HG03521 (cell line): Measurements from ENCODE around the gene DDAH1.

Experiments used
- ATAC-seq: cut with Tn5 transposase; IDR thresholded peaks from one replicate; pipeline ENCODE4 v1.9.1; 2021; ENCODE audit warnings: mild to moderate bottlenecking, moderate library complexity; ENCODE audit not compliant: unreplicated experiment

DDAH1 gene

GRCh38 chr1:85397490-85398032 lies 67.4 kb downstream of the DDAH1 start:
- ATAC-seq: no peak

DNA sequence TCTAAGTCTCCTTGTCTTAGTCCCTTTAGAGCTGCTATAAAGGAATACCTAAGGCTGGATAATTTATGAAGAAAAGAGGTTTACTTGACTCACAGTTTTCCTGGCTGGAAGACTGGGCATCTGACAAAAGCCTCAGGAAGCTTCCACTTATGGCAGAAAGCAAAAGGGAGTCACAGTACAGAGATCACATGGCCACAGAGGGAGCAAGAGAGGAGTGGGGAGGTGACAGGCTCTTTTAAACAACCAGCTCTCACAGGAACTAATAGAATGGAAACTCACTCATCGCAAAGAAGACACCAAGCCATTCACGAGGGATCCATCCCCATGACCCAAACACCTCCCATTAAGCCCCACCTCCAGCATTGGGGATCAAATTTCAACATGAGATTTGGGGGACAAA lies 68.8 kb downstream of the DDAH1 start:
- ATAC-seq: no peak

- ATAC-seq: no peak
Observed at GRCh38 chr1:85394130-85394529, 70.8 kb downstream of the DDAH1 start.

- no peak for ATAC-seq
Observed at GRCh38 chr1:85393490-85393889, 71.5 kb downstream of the DDAH1 start.

DNA sequence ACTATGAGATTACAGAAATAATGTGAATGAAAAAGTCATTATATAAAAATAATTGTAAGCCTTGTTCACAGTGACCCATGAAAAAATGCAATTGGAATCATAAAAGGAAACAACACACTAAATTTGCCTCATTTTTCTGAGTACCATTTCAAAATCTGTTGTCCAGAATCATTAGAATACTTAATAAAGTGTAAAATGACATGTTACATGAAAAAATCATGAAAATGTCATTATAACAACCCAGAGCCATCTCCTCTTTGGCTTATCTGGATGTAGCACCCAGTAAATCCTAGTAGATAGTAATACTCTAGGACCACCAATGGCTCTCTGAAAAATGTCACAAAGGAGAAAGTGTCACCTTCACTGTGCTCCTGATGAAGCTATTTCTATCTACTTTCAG lies 76.5 kb downstream of the DDAH1 start:
- no peak for ATAC-seq

DNA sequence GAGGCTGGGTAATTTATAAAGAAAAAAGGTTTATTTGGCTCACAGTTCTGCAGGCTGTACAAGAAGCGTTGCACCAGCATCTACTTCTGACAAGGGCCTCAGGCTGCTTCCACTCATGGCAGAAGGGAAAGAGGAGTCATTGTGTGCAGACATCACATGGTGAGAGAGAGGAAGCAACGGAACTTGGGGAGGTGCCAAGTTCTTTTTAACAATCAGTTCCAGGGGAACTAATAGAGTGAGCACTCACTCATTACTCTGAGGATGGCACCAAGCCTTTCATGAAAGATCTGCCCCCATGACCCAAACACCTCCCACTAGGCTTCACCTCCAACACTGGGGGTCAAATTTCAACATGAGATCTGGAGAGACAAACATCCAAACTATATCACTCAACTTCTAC lies 77.2 kb downstream of the DDAH1 start:
- ATAC-seq: no peak

DNA sequence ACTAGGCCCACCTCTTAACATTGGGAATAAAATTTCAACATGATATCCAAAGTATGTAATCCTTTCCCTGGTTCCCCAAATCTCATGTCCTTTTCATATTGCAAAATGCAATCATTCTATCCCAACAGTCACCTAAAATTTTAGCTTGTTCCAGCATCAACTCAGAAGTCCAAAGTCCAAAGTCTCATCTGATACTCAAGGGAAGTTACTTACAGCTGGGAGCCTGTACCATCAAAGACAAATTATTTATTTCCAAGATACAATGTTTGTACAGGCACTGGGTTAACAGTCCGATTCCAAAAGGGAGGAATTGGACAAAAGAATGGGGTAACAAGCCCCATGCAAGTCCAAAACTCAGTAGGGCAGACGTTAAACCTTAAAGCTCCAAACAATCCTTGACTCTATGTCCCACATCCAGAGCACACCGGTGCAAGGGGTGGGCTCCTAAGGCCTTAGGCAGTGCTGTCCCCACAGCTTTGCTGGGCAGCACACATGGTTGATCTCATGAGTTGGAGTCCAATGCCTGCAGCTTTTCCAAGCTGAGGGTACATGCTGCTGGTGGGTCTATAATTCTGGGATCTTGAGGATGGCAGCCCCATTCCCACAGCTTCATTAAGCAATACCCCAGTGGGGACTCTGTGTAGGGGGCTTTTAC lies 78.8 kb downstream of the DDAH1 start:
- no peak for ATAC-seq

- ATAC-seq: no peak
Observed at GRCh38 chr1:85379203-85380136, 85.5 kb downstream of the DDAH1 start.

DNA sequence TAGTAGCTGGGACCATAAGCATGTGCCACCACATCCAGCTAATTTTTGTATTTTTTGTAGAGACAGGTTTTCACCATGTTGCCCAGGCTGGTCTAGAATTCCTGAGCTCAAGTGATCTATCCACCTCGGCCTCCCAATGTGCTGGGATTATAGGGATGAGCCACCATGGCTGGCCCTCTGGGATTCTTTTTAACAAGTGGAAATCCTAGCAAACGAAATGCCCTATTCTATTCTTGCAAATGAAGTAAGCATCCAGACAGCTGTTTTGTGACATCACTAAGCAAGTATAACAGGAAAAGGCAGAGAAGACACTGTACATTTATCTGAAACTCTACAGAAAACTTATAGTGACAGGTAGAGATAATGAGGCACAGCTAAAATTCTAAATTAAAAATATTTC lies 86.4 kb downstream of the DDAH1 start:
- ATAC-seq: no peak

DNA sequence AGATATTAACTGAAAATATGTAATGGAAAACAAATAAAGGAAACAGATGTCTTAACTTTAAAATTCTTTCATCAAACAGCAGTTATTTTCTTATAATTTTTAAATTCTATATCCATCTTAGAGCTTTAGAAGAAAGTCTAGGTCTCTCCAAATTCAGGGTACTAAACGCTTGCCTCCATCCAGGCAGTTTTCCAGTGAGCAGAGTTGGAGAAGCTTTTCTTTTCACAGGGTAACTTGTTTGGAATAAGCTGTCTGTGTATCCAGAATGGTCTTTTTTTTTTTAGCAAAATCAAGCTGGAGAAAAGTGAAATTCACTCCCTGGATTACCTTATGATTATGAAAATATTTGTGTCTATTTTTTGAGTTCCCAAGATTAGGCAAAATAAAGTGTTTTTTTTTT lies 88.6 kb downstream of the DDAH1 start:
- no peak for ATAC-seq

GRCh38 chr1:85375493-85375892 lies 89.5 kb downstream of the DDAH1 start:
- ATAC-seq: no peak

GRCh38 chr1:85374160-85374559 lies 90.8 kb downstream of the DDAH1 start:
- ATAC-seq: no peak

GRCh38 chr1:85373378-85373708 lies 91.6 kb downstream of the DDAH1 start:
- ATAC-seq: no peak

GRCh38 chr1:85372683-85373377 lies 92.1 kb downstream of the DDAH1 start:
- ATAC-seq: no peak

- no peak for ATAC-seq
Observed at GRCh38 chr1:85371021-85371420, 93.9 kb downstream of the DDAH1 start.

DNA sequence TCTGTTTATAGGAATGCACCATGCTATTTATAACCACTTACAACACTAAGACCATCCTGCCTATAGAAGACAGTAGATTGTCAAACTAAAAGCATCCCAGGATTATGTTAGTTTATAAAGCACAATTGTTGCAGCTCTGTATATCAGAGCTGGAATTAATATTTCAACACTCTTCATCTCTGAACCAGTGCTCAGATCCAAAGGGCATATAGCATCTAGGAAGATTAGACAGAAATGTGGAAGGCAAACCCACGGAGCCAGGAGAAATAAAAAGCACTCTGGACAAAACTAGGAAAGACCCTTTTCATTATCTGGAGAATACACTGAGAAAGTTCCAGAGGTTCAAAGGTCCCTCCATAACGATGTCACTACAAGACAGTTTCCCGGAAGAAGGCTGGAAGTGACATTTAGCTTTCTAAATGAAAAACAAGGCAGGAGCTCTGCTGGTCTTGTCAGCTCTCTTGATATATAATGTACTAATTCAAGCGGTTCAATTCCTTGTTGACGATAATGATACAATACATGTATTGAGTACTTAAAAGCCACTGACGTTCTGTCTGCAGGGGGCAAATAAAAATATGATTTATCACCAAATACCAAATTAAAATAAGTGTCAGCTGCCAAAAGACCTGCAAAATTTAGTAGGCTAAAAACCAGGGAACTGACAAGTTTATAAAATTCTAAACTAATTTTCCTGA lies 96.7 kb downstream of the DDAH1 start:
- no peak for ATAC-seq

DNA sequence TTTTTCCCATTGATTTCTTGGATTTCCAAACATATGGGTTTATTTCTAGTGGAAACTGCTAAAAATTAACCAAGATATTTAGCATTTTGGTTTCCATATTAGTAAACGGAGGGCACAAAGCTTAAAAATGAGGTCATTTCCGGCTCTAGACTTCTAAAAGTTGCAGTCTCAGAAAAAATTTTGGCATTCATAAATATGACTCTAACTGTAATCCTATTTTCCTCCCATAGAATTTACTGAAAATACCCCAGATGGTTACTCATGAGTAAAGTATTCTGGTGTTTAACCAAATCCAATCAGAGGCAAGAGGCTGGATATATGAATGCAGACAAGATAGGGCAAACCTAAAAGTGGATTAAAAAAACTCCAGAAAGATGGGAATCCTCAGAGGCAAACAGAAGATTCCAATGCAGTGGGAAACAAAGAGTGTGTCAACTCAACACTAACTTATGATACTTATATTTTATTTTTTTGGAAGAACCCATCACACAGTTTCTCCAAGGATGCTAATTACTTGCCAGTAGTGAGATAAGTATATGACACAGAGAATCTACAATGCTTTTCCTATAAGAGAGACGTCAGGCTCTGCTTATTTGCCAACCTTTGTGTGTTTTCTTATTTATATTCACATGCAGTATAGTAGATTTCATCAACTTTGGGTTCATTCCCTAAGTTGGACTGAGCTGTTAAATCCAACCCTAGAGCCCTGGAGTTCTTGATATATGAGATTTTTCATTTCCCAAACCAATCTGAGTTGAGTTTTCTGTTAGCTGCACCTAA lies 98.4 kb downstream of the DDAH1 start:
- no peak for ATAC-seq

- ATAC-seq: no peak
Observed at GRCh38 chr1:85365851-85366250, 99.1 kb downstream of the DDAH1 start.

DNA sequence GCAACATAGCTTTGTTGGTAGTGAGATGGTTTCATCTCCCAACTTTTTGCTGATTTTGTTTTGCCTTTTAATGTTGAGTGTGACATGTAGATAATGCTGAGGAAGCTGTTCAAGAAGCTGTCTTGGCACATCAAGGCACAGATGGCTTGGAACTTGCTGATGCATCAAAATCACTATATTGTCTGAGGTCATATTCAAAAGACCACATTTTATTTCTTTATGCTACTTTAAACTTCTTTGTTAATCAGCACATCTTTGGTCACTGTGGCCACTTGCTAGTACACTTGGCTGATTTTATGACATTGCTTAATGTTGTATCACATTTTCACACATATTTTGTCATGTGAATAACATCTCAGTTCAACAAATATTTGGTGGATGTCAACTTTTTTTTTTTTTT lies 101.4 kb downstream of the DDAH1 start:
- ATAC-seq: no peak

GRCh38 chr1:85363092-85363491 lies 101.9 kb downstream of the DDAH1 start:
- ATAC-seq: no peak
